Peyer's patch (tissue), 4 donors: ENCODE results near the gene NOP14. TPM values are rescaled to one million over a fixed set of nuclear protein-coding genes. Genes with fewer than 3 reads are reported as not detected.

ENCODE experiments used
- DNase-seq, 3 donors: peaks; one replicate each; pipeline ENCODE4 v3.0.0-alpha.2; 2017 to 2019
- H3K27ac ChIP-seq, 4 donors: fragments of 200-600 bp; sonication (generic); one replicate each; pipeline ENCODE4 v1.5.1; 2016 to 2019
- H3K27me3 ChIP-seq, 2 donors: fragments of 200-600 bp; sonication (generic); one replicate each; pipeline ENCODE4 v1.5.1; 2019
- H3K36me3 ChIP-seq, 3 donors: fragments of 200-600 bp; sonication (generic); one replicate each; pipeline ENCODE4 v1.5.1; 2016 to 2019
- H3K4me1 ChIP-seq, 4 donors: fragments of 200-600 bp; sonication (generic); one replicate each; pipeline ENCODE4 v1.5.1; 2016 to 2019
- H3K4me3 ChIP-seq, 4 donors: fragments of 200-600 bp; sonication (generic); 1 replicate in 3 of 4; 2 replicates in 1 of 4; pipeline ENCODE4 v1.5.1; 2016 to 2019; ENCODE audit warnings: mild to moderate bottlenecking in 1 of 4
- H3K9me3 ChIP-seq, 4 donors: fragments of 200-600 bp; sonication (generic); one replicate each; pipeline ENCODE4 v1.5.1; 2016 to 2019; ENCODE audit warnings: mild to moderate bottlenecking in 1 of 4
- POLR2A ChIP-seq, 2 donors: fragments of 450-650 bp; IDR thresholded peaks; one replicate each; pipeline ENCODE4 v1.5.1; 2017; ENCODE audit warnings: antibody characterized with exemption in 2 of 2, mild to moderate bottlenecking in 2 of 2, moderate library complexity in 2 of 2
- total RNA-seq, 4 donors: library from RNA; depleted of rRNA; stranded (reverse); fragments of >200 nt; gene quantifications; one replicate each; pipeline ENCODE4 v1.1.0, GENCODE V29; 2016
- TF ChIP-seq, protein P1 (sequence below), 6 experiments: fragments of 450-650 bp in 4 of 6; fragments of 200-600 bp in 2 of 6; sonication (generic) in 1 of 6; IDR thresholded peaks; one replicate each; pipeline ENCODE4 v1.5.1; 2017 to 2019; ENCODE audit warnings: antibody characterized with exemption in 6 of 6, mild to moderate bottlenecking in 3 of 6, moderate library complexity in 1 of 6

NOP14 gene
- total RNA-seq = 10 to 100 TPM; 13.0 to 76.7 (median 18.6) TPM

DNA sequence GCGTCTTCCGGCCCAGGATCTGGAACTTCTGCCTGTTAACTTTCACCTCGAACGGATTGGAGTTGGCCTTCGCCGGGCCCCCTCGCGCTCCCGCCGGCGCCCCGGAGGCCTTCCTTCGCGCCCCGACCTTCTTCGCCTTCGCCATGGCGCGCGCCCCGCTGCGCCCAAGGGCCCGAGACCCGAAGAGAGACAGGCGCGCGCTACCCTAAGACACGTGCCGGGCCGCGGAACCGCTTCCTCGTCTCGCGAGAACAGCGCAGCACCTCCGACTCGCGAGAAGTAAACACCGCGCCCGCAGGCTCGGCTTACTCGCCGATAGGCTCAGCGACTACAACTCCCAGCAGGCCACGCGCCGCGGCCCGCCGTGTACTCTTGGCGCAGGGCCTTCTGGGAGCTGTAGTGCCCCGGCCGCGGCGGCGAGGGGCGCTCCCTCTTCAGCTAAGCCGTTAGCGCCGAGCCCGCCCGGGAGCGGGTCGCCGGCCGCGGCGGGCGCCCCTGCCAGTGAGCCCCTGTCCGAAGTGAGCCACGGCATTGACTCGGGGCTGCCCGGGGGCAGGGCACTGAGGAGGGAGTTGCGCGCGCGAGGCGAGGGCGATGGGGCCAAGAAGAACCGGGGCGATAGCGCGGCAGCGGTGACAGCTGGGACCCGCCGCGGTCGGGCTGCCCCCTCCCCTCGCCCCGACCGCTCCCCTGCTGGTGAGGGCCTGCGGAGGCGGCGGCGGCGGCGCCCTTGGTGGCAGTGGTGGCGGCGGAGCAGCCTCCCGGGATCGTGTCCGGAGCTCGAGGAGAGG, at the start of gene NOP14, which contains the start of gene GRK4:
Gene NOP14 (minus strand): TSS at position 232 of the 791 bp plus-strand sequence. CDS start 87 bp downstream, at position 145.
Gene GRK4 (plus strand): TSS at position 397 of the 791 bp plus-strand sequence. CDS start 500 bp downstream, outside the sequence.
- peak within 1 kb of the TSS; percentile 67 to 95 (median 86) for H3K4me3 ChIP-seq
- H3K4me1 ChIP-seq = peaks cover 6 to 20% (median 6%) of the 10 kb centered on the region in 4 donors
- H3K36me3 ChIP-seq = no peaks in the 10 kb centered on the region
- H3K27me3 ChIP-seq = no peaks in the 10 kb centered on the region
- H3K9me3 ChIP-seq = no peaks in the 10 kb centered on the region
- DNase-seq = peak; percentile 96 to 99 (median 98)
- peak within 1 kb of the TSS; percentile 76 to 89 (median 83) for H3K27ac ChIP-seq
- TF ChIP-seq POLR2A (IDR thresholded peaks at IDR 0.05) = peak; percentile 47 to 59
- TF ChIP-seq, protein P1, sequence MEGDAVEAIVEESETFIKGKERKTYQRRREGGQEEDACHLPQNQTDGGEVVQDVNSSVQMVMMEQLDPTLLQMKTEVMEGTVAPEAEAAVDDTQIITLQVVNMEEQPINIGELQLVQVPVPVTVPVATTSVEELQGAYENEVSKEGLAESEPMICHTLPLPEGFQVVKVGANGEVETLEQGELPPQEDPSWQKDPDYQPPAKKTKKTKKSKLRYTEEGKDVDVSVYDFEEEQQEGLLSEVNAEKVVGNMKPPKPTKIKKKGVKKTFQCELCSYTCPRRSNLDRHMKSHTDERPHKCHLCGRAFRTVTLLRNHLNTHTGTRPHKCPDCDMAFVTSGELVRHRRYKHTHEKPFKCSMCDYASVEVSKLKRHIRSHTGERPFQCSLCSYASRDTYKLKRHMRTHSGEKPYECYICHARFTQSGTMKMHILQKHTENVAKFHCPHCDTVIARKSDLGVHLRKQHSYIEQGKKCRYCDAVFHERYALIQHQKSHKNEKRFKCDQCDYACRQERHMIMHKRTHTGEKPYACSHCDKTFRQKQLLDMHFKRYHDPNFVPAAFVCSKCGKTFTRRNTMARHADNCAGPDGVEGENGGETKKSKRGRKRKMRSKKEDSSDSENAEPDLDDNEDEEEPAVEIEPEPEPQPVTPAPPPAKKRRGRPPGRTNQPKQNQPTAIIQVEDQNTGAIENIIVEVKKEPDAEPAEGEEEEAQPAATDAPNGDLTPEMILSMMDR (IDR thresholded peaks at IDR 0.05) = peak in 5 of 6 experiments; percentile 18 to 40 (median 29)

DNA sequence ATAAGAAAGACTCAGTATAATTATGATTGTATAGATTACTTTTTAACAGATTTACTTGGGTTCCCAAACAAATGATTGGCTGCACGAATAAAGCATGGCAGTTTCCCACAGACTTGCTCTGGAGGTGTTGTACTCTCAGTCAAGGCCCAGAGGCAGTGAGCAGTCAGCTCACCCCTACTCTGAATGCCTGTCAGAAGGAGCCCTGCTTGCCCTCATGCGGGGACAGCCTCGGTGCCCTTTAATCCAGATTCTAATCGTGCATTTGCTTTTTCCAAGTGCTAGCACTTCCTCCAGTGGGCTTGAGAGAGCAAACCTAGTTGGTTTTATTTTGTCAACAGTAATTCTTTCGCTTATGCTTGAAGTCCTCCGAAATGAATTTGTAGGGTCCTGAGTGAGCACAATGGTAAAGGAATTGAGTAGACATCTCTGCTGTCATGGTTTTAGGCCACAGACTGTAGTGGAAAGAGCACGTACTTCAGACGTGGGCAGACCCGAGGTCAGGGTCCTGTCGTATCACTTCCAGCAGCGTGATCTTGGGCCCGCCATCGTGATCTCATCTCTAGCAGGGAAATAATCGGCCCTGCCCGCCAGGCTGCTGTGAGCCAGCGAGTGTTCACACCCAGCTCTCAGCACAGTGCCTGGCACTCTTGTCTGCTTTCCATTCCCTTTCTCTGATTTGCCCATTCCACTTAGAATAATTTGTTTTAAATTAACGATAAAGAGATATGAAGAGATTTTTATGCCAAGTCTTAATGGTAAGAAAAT, 48.4 kb upstream of the NOP14 start:
- DNase-seq = no peak
- H3K36me3 ChIP-seq = no peaks in the 10 kb centered on the region
- no peaks in the 10 kb centered on the region for H3K9me3 ChIP-seq
- H3K4me3 ChIP-seq = no peak overlapping the region
- no peak for TF ChIP-seq POLR2A (IDR thresholded peaks at IDR 0.05)
- TF ChIP-seq, protein P1 (IDR thresholded peaks at IDR 0.05) = no peak
- no peaks in the 10 kb centered on the region for H3K27me3 ChIP-seq
- no peaks in the 10 kb centered on the region for H3K4me1 ChIP-seq
- H3K27ac ChIP-seq = no peak overlapping the region

DNA sequence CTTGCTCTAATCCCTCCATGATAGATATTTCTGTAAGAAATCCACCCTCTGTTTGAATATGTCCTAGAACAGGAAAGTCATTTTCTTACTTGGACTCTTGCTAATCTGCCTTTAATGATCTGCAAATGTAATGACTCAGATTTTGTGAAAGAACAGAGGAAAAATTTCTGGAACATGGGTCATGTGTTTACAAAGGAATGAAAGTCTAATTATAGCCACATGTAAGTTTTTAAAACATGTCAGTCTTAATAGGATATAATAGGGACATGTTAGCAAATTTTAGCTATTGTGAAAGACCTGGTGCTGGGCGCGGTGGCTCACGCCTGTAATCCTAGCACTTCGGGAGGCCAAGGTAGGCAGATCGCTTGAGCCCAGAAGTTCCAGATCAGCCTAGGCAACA, 47.8 kb upstream of the NOP14 start:
- TF ChIP-seq, protein P1 (IDR thresholded peaks at IDR 0.05) = no peak
- no peak for DNase-seq
- H3K4me1 ChIP-seq = no peaks in the 10 kb centered on the region
- no peak overlapping the region for H3K4me3 ChIP-seq
- H3K27ac ChIP-seq = no peak overlapping the region
- no peaks in the 10 kb centered on the region for H3K36me3 ChIP-seq
- no peaks in the 10 kb centered on the region for H3K9me3 ChIP-seq
- H3K27me3 ChIP-seq = no peaks in the 10 kb centered on the region

DNA sequence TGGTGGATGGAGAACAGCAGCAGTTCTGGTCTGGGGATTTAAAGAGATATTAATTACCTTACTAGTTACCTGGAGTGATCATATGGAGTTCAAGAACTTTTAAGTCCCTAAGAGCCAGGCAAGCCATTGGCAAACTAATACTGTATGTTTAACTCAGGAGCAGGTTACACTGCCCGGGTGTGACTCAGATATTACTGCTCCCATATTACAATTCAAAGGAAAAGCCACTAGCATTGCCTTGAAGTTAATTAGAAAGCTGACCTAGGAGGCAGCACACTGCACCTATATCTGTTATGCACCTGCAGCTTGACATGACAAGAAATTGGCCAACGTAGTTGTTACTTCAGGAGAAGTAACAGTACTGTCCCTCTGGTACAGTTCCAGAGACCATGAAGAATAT, 47.4 kb upstream of the NOP14 start:
- H3K27me3 ChIP-seq = no peaks in the 10 kb centered on the region
- TF ChIP-seq POLR2A (IDR thresholded peaks at IDR 0.05) = no peak
- TF ChIP-seq, protein P1 (IDR thresholded peaks at IDR 0.05) = no peak
- H3K36me3 ChIP-seq = no peaks in the 10 kb centered on the region
- no peak overlapping the region for H3K4me3 ChIP-seq
- no peak for DNase-seq
- H3K9me3 ChIP-seq = no peaks in the 10 kb centered on the region
- H3K27ac ChIP-seq = no peak overlapping the region
- H3K4me1 ChIP-seq = no peaks in the 10 kb centered on the region

DNA sequence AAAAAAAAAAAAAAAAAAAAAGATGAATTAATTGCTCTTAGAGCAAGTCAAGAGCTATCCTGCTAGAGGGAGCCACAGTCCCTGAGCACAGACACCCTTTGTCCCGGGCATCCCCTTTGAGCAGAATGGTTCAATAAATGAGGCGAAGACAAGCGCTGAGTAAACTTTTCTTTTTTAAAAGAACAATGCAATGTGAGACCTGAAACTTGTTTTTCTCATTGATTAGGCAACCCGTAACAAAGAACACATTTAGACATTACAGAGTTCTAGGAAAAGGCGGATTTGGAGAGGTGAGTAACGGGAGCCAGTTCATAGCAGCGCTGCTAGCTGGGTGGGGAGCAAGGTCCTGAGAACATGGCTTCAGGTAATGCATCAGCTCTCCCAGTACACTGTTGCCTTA, 46.2 kb upstream of the NOP14 start:
- no peaks in the 10 kb centered on the region for H3K27me3 ChIP-seq
- H3K4me3 ChIP-seq = no peak overlapping the region
- DNase-seq = no peak
- no peaks in the 10 kb centered on the region for H3K9me3 ChIP-seq
- H3K4me1 ChIP-seq = no peaks in the 10 kb centered on the region
- TF ChIP-seq, protein P1 (IDR thresholded peaks at IDR 0.05) = peak in 1 of 6 experiments; percentile 36
- TF ChIP-seq POLR2A (IDR thresholded peaks at IDR 0.05) = no peak
- H3K36me3 ChIP-seq = no peaks in the 10 kb centered on the region
- no peak overlapping the region for H3K27ac ChIP-seq
